ENCODE data around the gene ELF1.
"Not testable (repeated sequence)": the region's sequence is repeated elsewhere in the genome, so short reads cannot be mapped to it uniquely, and the experiment has no call there.

ELF1 gene

GRCh38 chr13:40922437-40923040 lies 96.6 kb downstream of the ELF1 start:
- in situ Hi-C loops (cut with HindIII; ENCODE audit: low sequenced_read_pairs): no loop called here
- no peak overlapping the region for H3K4me3 ChIP-seq (ENCODE audit: low read depth, low read length)
- TF ChIP-seq CTCF (IDR thresholded peaks at IDR 0.05; ENCODE audit: low read depth, low read length): no peak
- DNase-seq (ENCODE audit: low read depth, low spot score): no peak

- in situ Hi-C loops (cut with HindIII; ENCODE audit: low sequenced_read_pairs): no loop called here
- no peak for TF ChIP-seq CTCF (IDR thresholded peaks at IDR 0.05; ENCODE audit: low read depth, low read length)
- H3K4me3 ChIP-seq (ENCODE audit: low read depth, low read length): peak overlapping the region; percentile 61
- DNase-seq (ENCODE audit: low read depth, low spot score): no peak
Measured at GRCh38 chr13:40920826-40921225, 98.3 kb downstream of the ELF1 start.

GRCh38 chr13:40919901-40920300 lies 99.2 kb downstream of the ELF1 start:
- DNase-seq (ENCODE audit: low read depth, low spot score); in situ Hi-C loops (cut with HindIII; ENCODE audit: low sequenced_read_pairs); H3K4me3 ChIP-seq (ENCODE audit: low read depth, low read length): not testable (repeated sequence)

GRCh38 chr13:40916207-40916998 lies 102.7 kb downstream of the ELF1 start:
- no peak overlapping the region for H3K4me3 ChIP-seq (ENCODE audit: low read depth, low read length)
- TF ChIP-seq CTCF (IDR thresholded peaks at IDR 0.05; ENCODE audit: low read depth, low read length): no peak
- no peak for DNase-seq (ENCODE audit: low read depth, low spot score)
- in situ Hi-C loops (cut with HindIII; ENCODE audit: low sequenced_read_pairs): no loop called here

GRCh38 chr13:40914863-40915262 lies 104.3 kb downstream of the ELF1 start:
- H3K4me3 ChIP-seq (ENCODE audit: low read depth, low read length); DNase-seq (ENCODE audit: low read depth, low spot score); in situ Hi-C loops (cut with HindIII; ENCODE audit: low sequenced_read_pairs): not testable (repeated sequence)

GRCh38 chr13:40911341-40911740 lies 107.8 kb downstream of the ELF1 start:
- H3K4me3 ChIP-seq (ENCODE audit: low read depth, low read length): no peak overlapping the region
- no peak for TF ChIP-seq CTCF (IDR thresholded peaks at IDR 0.05; ENCODE audit: low read depth, low read length)
- no peak for DNase-seq (ENCODE audit: low read depth, low spot score)
- in situ Hi-C loops (cut with HindIII; ENCODE audit: low sequenced_read_pairs): no loop called here

- in situ Hi-C loops (cut with HindIII; ENCODE audit: low sequenced_read_pairs): no loop called here
- H3K4me3 ChIP-seq (ENCODE audit: low read depth, low read length): no peak overlapping the region
- TF ChIP-seq CTCF (IDR thresholded peaks at IDR 0.05; ENCODE audit: low read depth, low read length): no peak
- no peak for DNase-seq (ENCODE audit: low read depth, low spot score)
Measured at GRCh38 chr13:40910324-40911050, 108.6 kb downstream of the ELF1 start.

- DNase-seq (ENCODE audit: low read depth, low spot score); in situ Hi-C loops (cut with HindIII; ENCODE audit: low sequenced_read_pairs); H3K4me3 ChIP-seq (ENCODE audit: low read depth, low read length): not testable (repeated sequence)
Measured at GRCh38 chr13:40909541-40910200, 109.4 kb downstream of the ELF1 start.
